Mucosa of rectum (tissue), 2 donors: Measurements from ENCODE around the gene EHD3.

Experiments
- H3K27ac ChIP-seq, 2 donors: one replicate each; pipeline ENCODE4 v1.7.0; 2013; ENCODE audit warnings: inconsistent platforms in 2 of 2, low read depth in 2 of 2, low read length in 2 of 2
- H3K27me3 ChIP-seq, 2 donors: one replicate each; pipeline ENCODE4 v1.7.0; 2013; ENCODE audit warnings: low read length in 2 of 2; ENCODE audit not compliant: control insufficient read depth in 2 of 2, insufficient read depth in 2 of 2
- H3K36me3 ChIP-seq, 2 donors: one replicate each; pipeline ENCODE4 v1.7.0; 2013; ENCODE audit warnings: low read length in 2 of 2; ENCODE audit not compliant: control insufficient read depth in 2 of 2, insufficient read depth in 2 of 2
- H3K4me1 ChIP-seq, 2 donors: one replicate each; pipeline ENCODE4 v1.7.0; 2013; ENCODE audit warnings: low read length in 2 of 2, mild to moderate bottlenecking in 1 of 2; ENCODE audit not compliant: control insufficient read depth in 2 of 2, insufficient read depth in 2 of 2
- H3K4me3 ChIP-seq, 2 donors: one replicate each; pipeline ENCODE4 v1.7.0; 2013; ENCODE audit warnings: low read length in 2 of 2
- H3K9ac ChIP-seq, 2 donors: one replicate each; pipeline ENCODE4 v1.7.0; 2013; ENCODE audit warnings: low read length in 2 of 2, low read depth in 1 of 2, mild to moderate bottlenecking in 1 of 2
- H3K9me3 ChIP-seq, 2 donors: one replicate each; pipeline ENCODE4 v1.7.0; 2013; ENCODE audit warnings: low read length in 2 of 2; ENCODE audit not compliant: control insufficient read depth in 2 of 2
- donor health status: healthy.
- donor health status: Normal muscosa, but diverticular disease.

EHD3 gene

DNA sequence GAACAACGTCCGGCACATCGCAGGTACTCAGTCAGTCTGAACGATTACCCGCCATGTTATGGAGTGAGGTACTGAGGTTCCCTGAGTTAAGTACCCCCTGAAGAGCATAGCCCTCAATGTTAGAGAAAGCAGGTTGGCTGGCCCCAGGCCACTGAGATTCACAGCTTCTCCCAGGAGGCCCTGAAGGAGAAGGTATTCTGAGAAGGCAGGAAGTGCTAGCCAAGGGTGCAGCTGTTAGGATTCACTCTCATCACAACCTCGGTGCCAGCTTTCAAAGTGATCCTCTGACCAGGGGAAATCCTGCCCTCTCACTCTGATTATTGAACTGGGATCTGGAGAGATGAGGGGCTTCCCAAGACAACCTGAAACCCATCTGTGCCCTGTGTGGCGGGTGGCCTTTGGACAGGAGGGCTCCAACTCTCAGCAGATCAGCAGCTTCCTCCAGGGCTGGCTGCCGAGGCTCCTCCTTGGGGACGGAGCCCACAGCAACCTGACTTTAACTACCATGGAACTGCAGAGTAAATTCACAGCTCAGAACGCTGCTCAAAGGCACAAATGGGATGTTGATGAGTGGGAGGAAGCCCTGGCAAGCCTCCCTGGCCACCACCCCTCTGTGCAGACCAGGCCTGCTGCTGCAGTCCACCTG lies 7.8 kb downstream of the EHD3 start:
- H3K9ac ChIP-seq = no peak overlapping the region
- H3K9me3 ChIP-seq = no peaks in the 10 kb centered on the region
- no peak overlapping the region for H3K27ac ChIP-seq
- no peaks in the 10 kb centered on the region for H3K27me3 ChIP-seq
- no peaks in the 10 kb centered on the region for H3K36me3 ChIP-seq
- H3K4me1 ChIP-seq = no peaks in the 10 kb centered on the region
- no peak overlapping the region for H3K4me3 ChIP-seq

GRCh38 chr2:31243053-31243452 lies 9.1 kb downstream of the EHD3 start:
- no peaks in the 10 kb centered on the region for H3K27me3 ChIP-seq
- no peak overlapping the region for H3K4me3 ChIP-seq
- H3K4me1 ChIP-seq = no peaks in the 10 kb centered on the region
- H3K9me3 ChIP-seq = no peaks in the 10 kb centered on the region
- no peaks in the 10 kb centered on the region for H3K36me3 ChIP-seq
- no peak overlapping the region for H3K9ac ChIP-seq
- no peak overlapping the region for H3K27ac ChIP-seq

- no peak overlapping the region for H3K9ac ChIP-seq
- H3K27me3 ChIP-seq = no peaks in the 10 kb centered on the region
- no peaks in the 10 kb centered on the region for H3K9me3 ChIP-seq
- H3K36me3 ChIP-seq = peaks cover 0 to 2% of the 10 kb centered on the region in 2 donors
- H3K27ac ChIP-seq = no peak overlapping the region
- H3K4me1 ChIP-seq = no peaks in the 10 kb centered on the region
- no peak overlapping the region for H3K4me3 ChIP-seq
Observed at GRCh38 chr2:31244101-31244500, 10.1 kb downstream of the EHD3 start.

DNA sequence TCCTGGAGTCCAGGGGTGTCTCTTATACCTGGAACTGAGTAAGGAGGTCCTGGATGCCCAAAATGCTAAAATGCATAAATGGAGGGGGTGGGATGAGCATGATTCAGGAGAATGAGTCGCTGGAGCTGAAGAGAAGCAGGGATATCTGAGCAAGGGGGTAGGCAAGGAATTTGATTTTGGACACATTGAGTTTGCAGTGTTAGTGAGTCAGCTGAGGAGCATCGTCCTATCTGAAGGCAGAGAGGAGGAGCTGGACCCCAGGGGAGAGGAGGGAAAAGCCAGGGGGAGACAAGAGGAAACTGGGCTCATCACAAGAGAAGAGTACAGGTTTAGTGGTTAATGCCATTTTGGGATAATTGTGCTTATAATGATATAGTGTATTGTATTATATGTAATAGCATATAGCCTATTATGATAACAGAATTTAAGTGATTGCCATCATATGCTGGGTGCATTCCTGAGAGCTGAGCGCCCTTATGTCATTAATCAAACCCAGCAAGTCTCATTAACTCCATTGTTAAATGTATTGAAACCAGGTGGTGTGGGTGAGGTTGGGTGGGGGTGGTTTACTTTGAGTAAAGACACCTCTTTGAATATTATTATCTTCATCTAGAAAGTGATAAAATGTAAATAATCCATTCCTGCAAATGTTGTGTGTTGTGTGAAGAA lies 12.4 kb downstream of the EHD3 start:
- Histone ChIP-seq H3K36me3 (peaks cover 0 to 2% of the 10 kb centered on the region in 2 donors), H3K27ac (no peak overlapping the region), H3K4me3 (no peak overlapping the region), H3K9ac (no peak overlapping the region), H3K4me1 (no peaks in the 10 kb centered on the region), H3K27me3 (no peaks in the 10 kb centered on the region), H3K9me3 (no peaks in the 10 kb centered on the region)

- Histone ChIP-seq H3K9ac (no peak overlapping the region), H3K27me3 (no peaks in the 10 kb centered on the region), H3K36me3 (peaks cover 0 to 2% of the 10 kb centered on the region in 2 donors), H3K4me3 (no peak overlapping the region), H3K4me1 (no peaks in the 10 kb centered on the region), H3K27ac (no peak overlapping the region), H3K9me3 (no peaks in the 10 kb centered on the region)
Observed at GRCh38 chr2:31247711-31248110, 13.8 kb downstream of the EHD3 start.

GRCh38 chr2:31248139-31248538 lies 14.2 kb downstream of the EHD3 start:
- Histone ChIP-seq H3K27ac (no peak overlapping the region), H3K9me3 (no peaks in the 10 kb centered on the region)

GRCh38 chr2:31249009-31249690 lies 15.2 kb downstream of the EHD3 start:
- Histone ChIP-seq H3K9me3 (no peaks in the 10 kb centered on the region), H3K27me3 (no peaks in the 10 kb centered on the region), H3K4me1 (no peaks in the 10 kb centered on the region), H3K27ac (no peak overlapping the region), H3K9ac (no peak overlapping the region), H3K4me3 (no peak overlapping the region), H3K36me3 (peaks cover 0 to 2% of the 10 kb centered on the region in 2 donors)

More at GRCh38 chr2:31248139-31248538, 14.2 kb downstream of the EHD3 start:
- Histone ChIP-seq H3K4me1 (no peaks in the 10 kb centered on the region), H3K9ac (no peak overlapping the region), H3K4me3 (no peak overlapping the region), H3K36me3 (peaks cover 0 to 2% of the 10 kb centered on the region in 2 donors), H3K27me3 (no peaks in the 10 kb centered on the region)

DNA sequence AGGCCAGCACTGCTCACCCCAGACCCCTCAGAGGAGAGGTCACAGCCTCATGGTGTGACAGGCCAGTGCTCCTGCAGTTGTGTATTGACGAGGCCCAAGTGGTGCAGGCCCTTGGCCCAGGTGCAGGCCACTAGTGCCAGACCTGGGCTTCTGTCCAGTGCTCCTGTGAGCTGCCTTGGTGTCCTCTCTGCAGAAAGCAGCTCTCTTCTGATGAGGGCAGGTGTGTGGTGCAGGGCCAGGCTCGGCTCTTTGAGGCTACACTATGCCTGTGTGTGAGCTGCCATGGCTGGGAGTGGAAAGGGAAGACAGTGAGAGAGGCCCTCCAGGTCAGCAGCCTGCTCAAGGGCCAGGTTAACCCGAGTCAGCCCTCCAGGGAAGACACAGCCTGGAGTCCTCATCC lies 17.1 kb downstream of the EHD3 start:
- Histone ChIP-seq H3K9me3 (no peaks in the 10 kb centered on the region), H3K4me1 (no peaks in the 10 kb centered on the region), H3K9ac (no peak overlapping the region), H3K27me3 (no peaks in the 10 kb centered on the region), H3K36me3 (peaks cover 0 to 2% of the 10 kb centered on the region in 2 donors), H3K27ac (no peak overlapping the region), H3K4me3 (no peak overlapping the region)

DNA sequence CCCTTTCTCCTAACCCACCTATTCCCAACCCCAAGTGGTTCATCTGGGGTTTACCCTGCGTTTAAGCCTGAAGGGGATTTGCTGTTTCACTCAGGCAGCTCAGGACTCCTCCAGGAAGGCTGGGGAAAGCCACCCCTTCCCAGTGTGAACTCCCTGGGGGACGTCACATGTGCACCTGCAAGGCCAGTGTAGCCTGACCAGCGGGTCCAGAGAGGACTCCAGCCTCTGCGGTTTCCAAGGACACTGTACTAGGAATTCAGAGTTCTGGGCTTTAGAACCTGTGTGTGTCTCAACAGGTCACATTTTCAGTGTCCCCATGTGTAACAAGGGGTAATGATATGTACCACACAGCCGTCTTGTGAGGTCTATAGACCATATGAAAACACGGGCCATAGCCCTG lies 17.9 kb downstream of the EHD3 start:
- no peaks in the 10 kb centered on the region for H3K4me1 ChIP-seq
- no peaks in the 10 kb centered on the region for H3K27me3 ChIP-seq
- H3K27ac ChIP-seq = no peak overlapping the region
- no peak overlapping the region for H3K9ac ChIP-seq
- no peak overlapping the region for H3K4me3 ChIP-seq
- no peaks in the 10 kb centered on the region for H3K9me3 ChIP-seq
- peaks cover 0 to 2% of the 10 kb centered on the region in 2 donors for H3K36me3 ChIP-seq

DNA sequence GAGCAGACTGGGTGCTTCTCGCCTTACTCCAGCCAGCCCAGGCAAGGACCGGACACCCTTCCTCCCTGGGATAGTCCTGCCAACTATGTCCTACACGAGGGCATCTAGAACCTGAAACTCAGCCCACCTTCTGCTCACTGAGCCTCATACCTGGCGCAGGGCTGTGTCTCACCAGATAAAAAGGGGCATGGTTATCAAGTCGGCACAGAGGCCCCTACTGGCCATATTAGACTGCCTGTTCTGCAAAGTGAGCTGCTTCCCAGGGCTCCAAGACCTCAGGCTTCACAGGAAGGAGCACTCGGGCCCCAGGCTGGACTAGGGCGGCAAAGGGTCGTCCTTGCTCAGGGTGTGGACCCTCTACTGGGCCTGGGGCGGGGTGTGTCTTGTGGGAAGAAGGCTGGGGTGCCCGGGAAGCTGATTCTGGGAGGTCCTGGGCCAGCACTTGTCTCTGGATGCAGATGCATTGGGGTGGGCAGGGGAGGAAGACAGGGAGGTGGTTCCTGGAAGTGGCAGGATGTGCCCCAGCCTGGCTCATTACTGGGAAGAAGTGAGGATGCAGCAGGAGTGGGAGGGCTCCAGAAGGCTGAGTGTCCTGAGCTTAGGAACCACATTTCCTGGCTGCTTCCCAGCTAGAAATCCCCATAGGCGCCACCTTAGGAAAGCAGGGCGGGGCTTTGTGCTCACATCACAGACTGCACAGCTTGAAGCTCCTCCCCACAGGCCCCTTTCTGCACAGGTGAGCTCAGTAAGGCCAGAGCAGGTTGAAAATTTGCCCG lies 19.6 kb downstream of the EHD3 start:
- Histone ChIP-seq H3K27me3 (no peaks in the 10 kb centered on the region), H3K27ac (no peak overlapping the region), H3K36me3 (no peaks in the 10 kb centered on the region), H3K4me3 (no peak overlapping the region), H3K4me1 (no peaks in the 10 kb centered on the region), H3K9ac (no peak overlapping the region), H3K9me3 (no peaks in the 10 kb centered on the region)
